Suppressor macrophage (primary cell): ENCODE data around the gene ADGRV1.
A peak's percentile ranks its signal among the peaks of the same experiment; 100 is the strongest.
"Not testable (repeated sequence)": the region's sequence is repeated elsewhere in the genome, so short reads cannot be mapped to it uniquely, and the experiment has no call there.

ENCODE experiments used
- DNase-seq, 4 experiments: peaks; one replicate each; pipeline ENCODE4 v3.0.0-alpha.2; 2020 to 2022

The ADGRV1 gene

DNA sequence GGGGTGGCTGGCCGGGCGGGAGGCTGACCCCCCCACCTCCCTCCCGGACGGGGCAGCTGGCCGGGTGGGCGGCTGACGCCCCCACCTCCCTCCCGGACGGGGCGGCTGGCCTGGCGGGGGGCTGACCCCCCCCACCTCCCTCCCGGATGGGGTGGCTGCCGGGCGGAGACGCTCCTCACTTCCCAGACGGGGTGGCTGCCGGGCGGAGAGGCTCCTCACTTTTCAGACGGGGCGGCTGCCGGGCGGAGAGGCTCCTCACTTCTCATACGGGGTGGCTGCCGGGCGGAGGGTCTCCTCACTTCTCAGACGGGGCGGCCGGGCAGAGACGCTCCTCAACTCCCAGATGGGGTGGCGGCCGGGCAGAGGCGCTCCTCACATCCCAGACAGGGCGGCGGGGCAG, 37.2 kb downstream of the ADGRV1 start:
- DNase-seq: not testable (repeated sequence)

DNA sequence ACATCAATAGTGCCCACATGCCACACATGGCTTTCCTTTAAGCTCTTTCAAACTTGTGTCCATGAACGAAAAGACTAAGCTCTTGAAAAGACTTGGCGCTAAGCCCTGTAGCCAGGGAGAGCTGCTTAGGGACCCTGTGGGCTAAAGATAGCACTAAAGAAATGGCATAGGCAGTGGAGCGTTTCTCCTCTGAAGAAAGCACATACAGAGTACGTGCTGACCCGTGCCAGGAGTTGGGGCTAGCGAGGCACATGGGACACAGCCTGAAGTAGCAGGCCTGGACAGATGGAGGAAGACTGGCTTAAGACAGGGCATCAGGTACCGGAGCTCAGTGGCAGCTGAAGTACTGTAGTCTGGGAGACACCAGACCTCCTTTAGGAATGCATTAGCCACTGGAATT, 39.7 kb downstream of the ADGRV1 start:
- DNase-seq: no peak

DNA sequence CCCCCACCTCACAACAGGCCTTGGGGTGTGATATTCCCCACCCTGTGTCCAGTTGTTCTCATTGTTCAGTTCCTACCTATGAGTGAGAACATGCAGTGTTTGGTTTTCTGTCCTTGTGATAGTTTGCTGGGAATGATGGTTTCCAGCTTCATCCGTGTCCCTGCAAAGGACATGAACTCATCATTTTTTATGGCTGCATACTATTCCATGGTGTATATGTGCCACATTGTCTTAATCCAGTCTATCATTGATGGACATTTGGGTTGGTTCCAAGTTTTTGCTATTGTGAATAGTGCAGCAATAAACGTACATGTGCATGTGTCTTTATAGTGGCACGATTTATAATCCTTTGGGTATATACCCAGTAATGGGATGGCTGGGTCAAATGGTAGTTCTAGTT, 41.7 kb downstream of the ADGRV1 start:
- not testable (repeated sequence) for DNase-seq

DNA sequence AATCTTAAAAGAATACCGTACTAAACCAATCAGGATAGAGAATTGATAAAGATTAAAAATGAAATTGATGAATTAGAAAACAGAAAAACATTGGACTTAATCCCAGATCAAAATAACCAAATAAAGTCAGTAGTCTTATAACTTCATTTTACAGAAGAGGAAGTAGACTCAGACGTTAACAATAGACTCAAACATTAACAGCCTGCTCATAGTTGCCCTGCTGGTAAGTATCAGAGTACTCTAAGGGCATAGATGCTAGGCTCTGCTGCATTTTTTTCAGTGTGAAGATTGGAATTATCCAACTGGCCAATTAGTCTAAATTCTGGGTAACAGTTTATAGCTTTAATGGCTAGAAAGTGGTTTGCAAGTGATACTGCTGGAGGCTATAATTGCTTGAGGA, 42.9 kb downstream of the ADGRV1 start:
- peak in 2 of 4 experiments; percentile 11 to 16 for DNase-seq

DNA sequence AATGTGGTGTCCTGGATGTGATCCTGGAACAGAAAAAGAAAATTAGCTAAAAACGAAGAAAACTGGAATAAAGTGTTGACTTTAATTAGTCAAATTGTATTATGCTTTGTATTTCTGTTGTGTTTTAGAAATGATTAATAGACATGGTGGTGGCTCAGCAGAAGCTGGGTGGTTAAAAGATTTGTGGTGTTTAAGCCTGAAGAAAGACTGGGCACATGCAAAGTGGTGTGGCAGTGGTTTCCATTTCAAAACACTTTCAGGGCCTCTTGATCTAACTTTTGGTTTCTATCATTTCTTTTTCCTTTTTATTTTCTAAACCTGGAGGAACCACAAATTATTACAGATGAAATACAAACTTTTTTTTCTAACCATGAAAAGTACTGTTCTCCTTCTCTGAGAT, 44.1 kb downstream of the ADGRV1 start:
- no peak for DNase-seq

DNA sequence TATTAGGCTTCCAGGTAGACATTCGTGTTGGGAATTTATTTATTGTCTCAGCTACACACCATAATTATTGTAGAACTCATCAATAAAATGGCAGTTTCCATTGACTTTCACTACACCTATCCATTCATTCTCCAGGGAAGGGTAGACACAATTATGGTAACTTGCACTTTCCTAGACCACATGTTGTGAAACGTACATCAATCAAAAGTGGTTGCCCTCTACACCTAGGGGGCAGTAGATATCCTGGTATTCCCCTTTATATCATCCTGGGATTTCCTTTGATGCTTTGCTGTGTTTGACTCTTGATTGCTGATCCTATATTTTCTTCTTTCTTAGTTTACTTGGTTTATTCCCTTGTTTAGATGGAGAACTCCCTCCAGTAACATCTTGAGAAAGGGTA, 47.9 kb downstream of the ADGRV1 start:
- DNase-seq: peak; percentile 2 to 25 (median 16)

DNA sequence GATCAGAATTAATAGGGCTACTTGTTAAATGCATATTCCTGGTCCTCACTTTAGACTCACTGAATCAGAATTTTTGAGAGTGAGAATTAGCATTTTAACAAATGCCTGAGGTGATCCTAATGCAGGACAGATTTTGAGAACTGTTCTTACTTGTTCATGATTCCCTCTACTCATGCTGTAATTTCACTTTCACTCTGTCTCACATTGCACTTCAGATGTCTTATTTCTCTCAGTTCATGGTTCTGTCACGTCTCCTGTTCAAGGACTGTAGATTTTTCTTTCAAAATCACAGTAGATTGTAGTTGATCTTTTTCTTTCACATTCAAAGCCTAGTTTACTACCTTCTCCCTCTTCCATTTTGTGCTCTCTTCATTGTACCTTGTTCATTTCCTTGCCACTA, 54.3 kb downstream of the ADGRV1 start:
- peak in 1 of 4 experiments; percentile 6 for DNase-seq

DNA sequence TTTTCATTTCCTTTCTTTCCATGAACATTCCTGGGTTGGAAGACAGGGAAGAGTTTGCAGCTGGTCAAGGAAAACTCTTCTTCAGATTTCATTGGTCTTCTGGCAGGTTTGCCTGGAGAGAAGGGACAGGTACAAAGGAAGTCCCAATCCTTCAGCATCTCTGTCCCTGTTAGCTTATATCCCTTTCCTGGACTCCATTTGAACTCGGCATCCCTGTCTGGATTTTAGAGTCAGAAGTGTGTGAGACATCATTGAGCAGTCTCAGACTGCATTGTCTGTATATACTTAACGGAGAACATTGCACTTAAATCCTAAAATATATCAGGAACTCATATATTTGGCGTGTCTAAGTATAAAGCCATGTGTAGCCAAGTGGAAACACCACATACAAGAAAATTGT, 54.9 kb downstream of the ADGRV1 start:
- no peak for DNase-seq

DNA sequence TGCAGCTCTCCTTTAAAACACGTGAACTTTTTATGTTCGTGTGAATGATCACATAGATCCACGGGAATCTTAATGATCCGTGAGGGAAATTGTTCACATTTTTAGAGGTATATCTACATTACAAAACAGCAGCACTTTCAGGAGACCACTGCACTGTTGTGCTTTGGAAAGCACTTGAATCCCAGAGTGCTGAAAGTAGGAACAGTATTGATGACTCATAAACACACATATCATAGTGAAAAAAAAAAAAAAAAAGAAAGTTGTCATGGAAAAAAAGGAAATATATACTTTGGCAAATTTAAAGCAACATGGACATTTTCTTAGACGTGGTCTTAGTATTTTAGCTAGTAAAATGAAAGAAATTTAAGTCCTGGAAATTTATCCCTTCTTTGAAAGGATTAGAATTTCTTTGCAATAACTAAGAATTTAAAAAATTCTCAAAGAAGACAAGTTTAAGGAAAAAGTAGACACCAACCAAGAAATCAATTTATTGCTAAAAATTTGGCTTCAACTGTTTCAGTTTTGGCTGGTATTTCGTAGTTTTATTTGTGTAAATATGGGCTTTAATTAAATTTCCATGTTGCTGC, 55.4 kb downstream of the ADGRV1 start:
- DNase-seq: peak in 2 of 4 experiments; percentile 28 to 34

DNA sequence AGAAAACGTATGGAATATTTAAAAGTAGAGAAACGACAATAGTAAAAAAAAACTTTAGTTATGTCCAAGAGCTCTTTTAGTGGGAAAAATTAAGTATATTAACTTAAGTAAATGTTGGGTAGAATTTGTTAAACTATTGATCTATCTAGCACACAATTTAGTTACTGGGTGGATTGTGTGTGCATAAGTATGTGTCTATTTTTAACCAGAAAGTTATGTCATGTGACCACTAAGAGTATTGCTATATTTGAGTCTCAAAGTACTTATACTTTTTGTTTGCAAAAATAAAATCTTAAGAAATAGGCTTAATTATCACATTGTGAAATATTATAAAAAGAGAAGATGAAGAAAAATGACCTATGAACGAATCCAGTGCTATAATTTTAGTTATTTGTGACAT, 56.8 kb downstream of the ADGRV1 start:
- DNase-seq: no peak

DNA sequence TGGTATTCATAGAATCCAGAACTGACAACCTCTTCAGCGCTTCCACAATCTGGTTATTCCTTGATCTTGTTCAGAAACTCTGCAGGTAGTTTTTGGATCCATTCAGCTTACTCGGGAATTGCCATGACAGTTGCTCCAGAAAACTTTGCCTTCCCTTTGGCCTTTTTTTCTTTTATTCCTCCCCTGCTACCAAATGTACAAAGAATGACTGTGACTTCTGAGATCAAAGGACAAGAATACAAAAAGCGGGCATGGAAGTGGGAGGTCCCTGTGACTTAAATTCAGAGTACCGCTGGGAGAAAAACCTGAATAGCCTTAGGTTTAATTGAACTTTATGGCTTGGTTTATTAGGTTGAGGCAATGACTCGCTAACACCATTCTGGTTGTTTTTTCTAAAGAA, 59.5 kb downstream of the ADGRV1 start:
- DNase-seq: no peak

DNA sequence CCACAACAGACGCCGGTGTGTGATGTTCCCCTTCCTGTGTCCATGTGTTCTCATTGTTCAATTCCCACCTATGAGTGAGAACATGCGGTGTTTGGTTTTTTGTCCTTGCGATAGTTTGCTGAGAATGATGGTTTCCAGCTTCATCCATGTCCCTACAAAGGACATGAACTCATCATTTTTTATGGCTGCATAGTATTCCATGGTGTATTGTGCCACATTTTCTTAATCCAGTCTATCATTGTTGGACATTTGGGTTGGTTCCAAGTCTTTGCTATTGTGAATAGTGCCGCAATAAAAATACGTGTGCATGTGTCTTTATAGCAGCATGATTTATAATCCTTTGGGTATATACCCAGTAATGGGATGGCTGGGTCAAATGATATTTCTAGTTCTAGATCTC, 61.2 kb downstream of the ADGRV1 start:
- not testable (repeated sequence) for DNase-seq

DNA sequence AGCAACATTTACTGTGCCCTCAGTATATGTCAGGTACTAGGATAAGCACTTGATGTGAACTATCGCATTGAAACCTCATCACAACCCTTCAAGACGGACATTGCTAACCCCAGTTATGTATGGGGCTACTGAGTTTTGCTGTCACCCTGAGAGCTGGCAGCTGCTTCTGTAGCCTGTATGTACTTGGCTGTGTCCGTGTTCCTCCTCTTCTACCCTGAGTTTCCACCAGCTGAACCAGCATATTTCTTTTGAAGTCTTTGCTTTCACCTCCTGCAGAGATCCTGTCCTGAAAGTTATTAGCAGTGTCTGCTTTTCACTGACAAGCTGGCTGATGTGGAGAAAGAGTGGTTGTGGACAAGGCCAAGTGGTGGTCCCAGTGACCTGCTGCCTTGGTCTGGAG, 63.3 kb downstream of the ADGRV1 start:
- DNase-seq: no peak

DNA sequence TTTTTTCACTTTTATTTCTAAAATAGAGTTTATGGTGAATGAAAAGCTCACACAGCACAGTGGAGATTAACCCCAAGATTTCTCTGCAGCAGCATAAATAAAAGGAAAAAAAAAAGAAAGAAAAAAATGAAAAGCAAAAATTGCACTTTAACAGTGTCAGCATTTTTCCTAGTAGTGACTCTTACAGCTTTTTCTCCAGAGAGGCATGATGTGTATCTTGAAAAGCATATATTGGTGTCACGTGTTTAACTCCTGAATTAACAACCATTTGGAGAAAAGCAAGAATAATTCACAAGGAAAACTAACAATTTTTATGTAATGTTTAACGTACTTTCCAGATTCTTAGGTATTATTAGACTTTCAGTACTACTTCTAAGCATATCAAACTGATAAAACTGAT, 67.9 kb downstream of the ADGRV1 start:
- DNase-seq: no peak

DNA sequence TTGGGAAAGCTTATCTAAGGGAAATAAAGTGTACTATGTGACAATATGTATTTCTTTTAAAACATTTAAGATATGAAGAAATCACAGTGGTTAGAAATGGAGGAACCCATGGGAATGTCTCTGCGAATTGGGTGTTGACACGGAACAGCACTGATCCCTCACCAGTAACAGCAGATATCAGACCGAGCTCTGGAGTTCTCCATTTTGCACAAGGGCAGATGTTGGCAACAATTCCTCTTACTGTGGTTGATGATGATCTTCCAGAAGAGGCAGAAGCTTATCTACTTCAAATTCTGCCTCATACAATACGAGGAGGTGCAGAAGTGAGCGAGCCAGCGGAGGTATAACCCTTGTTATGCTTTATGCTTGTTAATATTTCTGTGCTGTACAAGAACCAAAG, 69.9 kb downstream of the ADGRV1 start:
- no peak for DNase-seq

DNA sequence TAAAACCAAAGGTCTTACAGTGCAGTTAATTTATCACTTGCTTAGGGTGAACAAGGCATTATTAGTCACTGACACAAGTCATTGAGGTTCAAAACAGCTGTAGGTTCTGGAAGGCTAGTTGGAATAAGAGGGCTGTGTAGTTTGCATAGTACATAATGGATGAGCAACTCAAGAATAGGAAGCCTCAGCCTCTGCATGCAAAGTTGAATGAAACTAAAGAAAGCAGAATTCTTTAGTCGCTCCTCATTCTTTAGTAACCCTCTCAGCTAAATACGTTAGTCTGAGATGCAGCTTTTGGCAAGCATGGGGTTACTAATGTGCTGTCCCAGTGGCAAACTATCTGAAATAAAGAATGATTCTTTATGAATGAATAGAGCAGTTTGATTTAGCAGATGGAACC, 74.2 kb downstream of the ADGRV1 start:
- no peak for DNase-seq

DNA sequence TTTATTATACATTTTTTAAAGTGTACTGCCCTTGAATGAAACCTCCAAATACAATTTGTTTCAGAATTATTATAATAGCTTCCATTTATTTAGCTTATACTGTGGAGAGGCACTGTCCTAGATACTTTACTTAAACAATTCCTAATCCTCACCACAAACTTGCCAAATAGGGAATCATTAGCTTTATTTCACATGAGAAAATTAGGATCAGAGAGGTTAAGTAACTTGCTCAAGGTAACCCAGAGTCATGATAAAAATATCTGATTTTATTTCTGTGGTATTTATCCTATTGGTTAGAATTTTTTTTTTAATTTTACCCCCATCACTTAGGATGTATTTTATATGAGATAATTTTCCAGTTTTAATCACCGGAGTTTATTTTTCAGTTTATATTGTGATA, 78.4 kb downstream of the ADGRV1 start:
- no peak for DNase-seq

DNA sequence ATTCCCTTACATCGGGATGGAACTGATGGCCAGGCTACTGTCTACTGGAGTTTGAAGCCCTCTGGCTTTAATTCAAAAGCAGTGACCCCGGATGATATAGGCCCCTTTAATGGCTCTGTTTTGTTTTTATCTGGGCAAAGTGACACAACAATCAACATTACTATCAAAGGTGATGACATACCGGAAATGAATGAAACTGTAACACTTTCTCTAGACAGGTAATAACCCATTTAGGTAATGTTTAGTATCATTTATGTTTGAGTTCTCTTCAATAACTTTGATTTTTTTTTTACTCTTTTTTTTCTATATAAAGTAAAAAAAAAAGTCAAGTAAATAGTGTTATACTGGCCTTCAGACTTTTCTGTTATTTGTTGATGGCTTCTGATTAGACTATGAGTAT, 79.1 kb downstream of the ADGRV1 start:
- DNase-seq: no peak

DNA sequence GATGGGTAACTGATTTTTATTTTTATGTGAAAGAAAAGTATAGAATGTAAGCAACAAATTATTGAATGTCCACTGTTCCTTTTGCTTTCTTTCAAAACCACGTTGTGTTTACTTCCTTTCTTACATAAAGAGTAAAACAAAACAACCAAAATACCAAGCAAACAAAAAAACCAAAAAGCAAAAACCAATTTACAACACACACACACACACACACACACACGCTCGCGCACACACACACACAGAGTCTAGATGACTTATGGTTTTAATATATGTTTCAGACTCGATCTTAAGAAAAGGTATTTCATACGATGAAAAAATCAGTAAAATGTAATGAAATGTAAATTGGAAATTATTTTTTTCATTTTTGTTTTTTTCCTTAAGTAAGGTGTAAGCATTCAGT, 80.3 kb downstream of the ADGRV1 start:
- no peak for DNase-seq

DNA sequence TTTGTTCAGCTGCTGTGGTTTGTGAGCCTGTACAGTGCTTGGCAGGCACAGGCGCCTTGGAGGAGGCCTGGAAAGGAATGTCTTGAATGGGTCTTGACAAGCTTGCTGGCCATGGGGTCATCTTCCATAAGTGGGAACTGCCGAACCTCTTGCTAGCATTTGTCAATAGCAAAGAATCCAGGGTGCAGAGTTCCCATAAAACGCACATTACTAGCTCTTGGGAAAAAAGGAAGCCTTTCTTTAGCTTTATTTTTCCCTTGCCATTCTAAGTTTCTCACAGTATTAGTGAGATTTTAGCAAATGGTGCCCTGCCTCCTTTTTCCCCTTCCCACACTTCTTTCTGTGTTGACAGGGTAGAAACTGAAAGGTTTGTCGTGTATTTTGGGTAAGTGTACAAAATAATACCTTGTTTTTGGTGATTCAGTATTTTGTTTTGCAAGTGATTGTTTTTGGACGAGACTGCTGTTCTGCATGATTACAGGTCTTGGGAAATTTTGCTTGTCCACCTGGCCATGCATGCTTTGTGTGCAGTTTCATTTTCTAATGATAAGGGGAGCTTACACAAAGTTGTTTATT, 82.0 kb downstream of the ADGRV1 start:
- no peak for DNase-seq

DNA sequence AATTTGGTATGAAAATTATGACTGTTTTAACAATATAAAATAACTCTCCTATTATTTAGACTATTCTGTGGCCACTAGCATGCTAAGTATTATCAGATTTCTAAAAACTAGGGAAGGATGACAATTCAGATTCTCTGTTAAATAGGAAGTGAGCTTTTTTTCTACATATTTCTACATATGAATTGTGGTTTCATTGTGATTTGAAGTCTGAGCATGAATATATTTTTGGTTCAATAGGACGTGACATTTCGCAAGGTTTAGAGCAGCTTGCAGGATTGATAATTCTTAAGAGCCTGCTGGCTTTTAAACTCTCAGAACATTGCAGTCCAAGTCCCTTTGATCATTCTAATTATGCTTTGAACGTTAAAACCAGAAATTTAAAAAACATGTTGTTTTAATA, 82.9 kb downstream of the ADGRV1 start:
- peak in 3 of 4 experiments; percentile 8 to 56 (median 50) for DNase-seq

DNA sequence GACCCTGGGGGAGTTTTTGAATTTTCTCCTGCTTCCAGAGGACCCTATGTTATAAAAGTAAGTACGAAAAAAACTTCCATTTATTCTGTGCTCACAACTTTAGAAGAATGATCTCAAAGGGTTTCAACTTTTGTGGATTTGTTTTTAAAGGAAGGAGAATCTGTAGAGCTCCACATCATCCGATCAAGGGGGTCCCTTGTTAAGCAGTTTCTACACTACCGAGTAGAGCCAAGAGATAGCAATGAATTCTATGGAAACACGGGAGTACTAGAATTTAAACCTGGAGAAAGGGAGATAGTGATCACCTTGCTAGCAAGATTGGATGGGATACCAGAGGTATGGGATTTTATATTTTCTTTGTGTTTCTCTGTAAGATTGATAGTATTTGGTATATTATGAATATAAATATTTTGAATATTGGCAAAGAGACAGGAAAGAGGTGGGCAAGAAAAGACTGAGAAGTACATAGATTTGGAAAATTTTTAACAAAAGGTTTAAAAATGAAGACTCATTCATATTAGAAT, 84.2 kb downstream of the ADGRV1 start:
- DNase-seq: no peak

DNA sequence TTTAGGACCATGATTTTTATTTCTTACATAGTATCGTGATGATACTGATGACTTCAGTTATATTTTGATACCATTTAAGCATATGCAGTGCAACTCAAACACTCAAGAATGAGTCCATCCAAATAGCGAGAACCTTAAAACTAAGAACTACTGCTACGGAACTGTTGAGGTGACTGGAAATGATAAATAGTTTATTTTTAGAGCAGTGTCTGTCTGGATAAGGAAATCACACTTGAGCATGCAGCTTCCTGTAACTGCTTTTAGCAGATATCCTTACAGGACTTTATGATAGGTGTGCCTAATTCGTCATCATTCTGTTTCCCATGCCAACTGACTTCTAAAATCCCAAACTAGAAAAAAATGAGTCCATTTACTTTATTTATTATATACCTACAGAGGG, 85.5 kb downstream of the ADGRV1 start:
- DNase-seq: peak in 2 of 4 experiments; percentile 6 to 14

DNA sequence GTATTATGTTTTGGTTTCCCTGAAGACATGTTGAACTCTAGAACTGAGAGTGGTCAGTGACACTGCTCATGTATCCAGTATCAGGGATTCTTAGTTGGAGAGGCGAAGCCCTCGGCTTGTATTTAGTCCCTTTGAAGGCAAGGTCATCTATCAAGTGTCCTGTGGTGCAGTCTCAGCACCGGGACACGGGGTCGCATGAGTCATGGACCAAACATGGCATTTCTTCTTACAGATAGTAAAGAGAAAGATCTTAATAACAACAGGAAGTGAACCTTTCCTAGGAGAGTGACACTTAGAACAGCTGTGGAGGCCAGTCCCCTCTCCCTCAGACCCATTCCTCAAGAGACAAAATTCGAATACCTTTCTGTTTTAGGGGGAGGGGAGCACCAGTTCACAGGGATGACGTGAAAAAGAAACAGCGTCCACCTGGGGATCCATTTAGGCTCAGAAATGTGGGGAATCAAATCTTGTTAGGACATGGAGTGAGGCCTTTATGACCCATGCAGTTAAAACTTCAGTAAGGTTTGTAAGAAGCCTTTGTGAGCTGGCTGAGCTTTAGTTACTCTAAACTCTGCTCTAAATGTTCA, 86.5 kb downstream of the ADGRV1 start:
- DNase-seq: peak in 3 of 4 experiments; percentile 12 to 18 (median 17)
